HepG2 (cell line): Measurements from ENCODE around the gene MTHFR. TPM values are rescaled to one million over a fixed set of nuclear protein-coding genes. Genes with fewer than 3 reads are reported as not detected.

Experiments
- GRHL1 ChIP-seq: sonication (generic); formaldehyde crosslinking; conservative IDR thresholded peaks from 2 replicates; pipeline ENCODE4 v1.8.0; 2022; ENCODE audit warnings: missing genetic modification reagents
- HMG20A ChIP-seq: IDR thresholded peaks from 2 replicates; pipeline ENCODE4 v1.6.1; 2016; ENCODE audit warnings: borderline replicate concordance
- HNRNPLL ChIP-seq: fragments of 200-400 bp; formaldehyde crosslinking; IDR thresholded peaks from 2 replicates; pipeline ENCODE4 v1.6.1; 2017; ENCODE audit warnings: mild to moderate bottlenecking, low read depth, low read length; ENCODE audit not compliant: poor library complexity, severe bottlenecking
- IRF1 ChIP-seq: sonication (generic); formaldehyde crosslinking; IDR thresholded peaks from 2 replicates; pipeline ENCODE4 v1.4.0; 2020; ENCODE audit warnings: low read depth, mild to moderate bottlenecking, missing genetic modification reagents
- MED13 ChIP-seq: sonication (generic); formaldehyde crosslinking; IDR thresholded peaks from 2 replicates; pipeline ENCODE4 v1.5.0; 2020; ENCODE audit warnings: missing genetic modification reagents
- MXD1 ChIP-seq: sonication (generic); formaldehyde crosslinking; IDR thresholded peaks from 2 replicates; pipeline ENCODE4 v1.4.0; 2020; ENCODE audit warnings: mild to moderate bottlenecking, missing genetic modification reagents
- NFE2L2 ChIP-seq: fragments of 150-350 bp; IDR thresholded peaks from 2 replicates; pipeline ENCODE4 v1.6.1; 2014; ENCODE audit warnings: low read length
- RBM22 ChIP-seq: fragments of 200-400 bp; formaldehyde crosslinking; optimal IDR thresholded peaks from 2 replicates; pipeline ENCODE3; 2017; ENCODE audit warnings: mild to moderate bottlenecking, low read length, moderate library complexity
- RFX1 ChIP-seq: fragments of 450-650 bp; IDR thresholded peaks from 2 replicates; pipeline ENCODE4 v1.6.1; 2017
- WIZ ChIP-seq: sonication (generic); formaldehyde crosslinking; IDR thresholded peaks from 2 replicates; pipeline ENCODE4 v1.5.1; 2020; ENCODE audit warnings: mild to moderate bottlenecking, missing genetic modification reagents
- ZBTB7B ChIP-seq: sonication (generic); formaldehyde crosslinking; IDR thresholded peaks from 2 replicates; pipeline ENCODE4 v1.4.0; 2020; ENCODE audit warnings: missing genetic modification reagents
- ZNF512B ChIP-seq: sonication (generic); formaldehyde crosslinking; IDR thresholded peaks from 2 replicates; pipeline ENCODE4 v1.5.1; 2020; ENCODE audit warnings: missing genetic modification reagents, mild to moderate bottlenecking, borderline replicate concordance
- ZNF816 ChIP-seq: sonication (generic); formaldehyde crosslinking; IDR thresholded peaks from 2 replicates; pipeline ENCODE4 v1.8.0; 2022; ENCODE audit warnings: missing genetic modification reagents, mild to moderate bottlenecking, borderline replicate concordance
- ZNF883 ChIP-seq: sonication (generic); formaldehyde crosslinking; IDR thresholded peaks from 2 replicates; pipeline ENCODE4 v1.5.1; 2020; ENCODE audit warnings: mild to moderate bottlenecking, missing genetic modification reagents; ENCODE audit errors: not compliant biosample characterization
- polyA plus RNA-seq, 8 experiments: library from polyadenylated mRNA; depleted of rRNA in 3 of 8; stranded (reverse) in 7 of 8; unstranded in 1 of 8; fragments of >200 nt; fragmentation: Illumina TruSeq in 4 of 8; extraction: Trizol in 4 of 8; gene quantifications; 2 replicates each; pipeline versions ENCODE4 v1.2.1 to v1.2.3, GENCODE V29; 2011 to 2016; ENCODE audit warnings: low read depth in 4 of 8, missing spikeins in 1 of 8, mixed read lengths in 1 of 8; ENCODE audit not compliant: insufficient read depth in 1 of 8
- total RNA-seq, 5 experiments: library from RNA; depleted of rRNA; stranded (reverse); fragments of >200 nt; fragmentation: Illumina TruSeq; extraction: Trizol; gene quantifications; 2 replicates each; pipeline ENCODE4 v1.2.3, GENCODE V29; 2016; ENCODE audit warnings: low read depth in 1 of 5
- TF ChIP-seq, protein P1 (sequence below): sonication (generic); formaldehyde crosslinking; IDR thresholded peaks from 2 replicates; pipeline ENCODE4 v1.9.0; 2021; ENCODE audit warnings: missing genetic modification reagents, mild to moderate bottlenecking, borderline replicate concordance
- TF ChIP-seq, protein P2 (sequence below): sonication (generic); formaldehyde crosslinking; conservative IDR thresholded peaks from 2 replicates; pipeline ENCODE4 v1.4.0; 2020; ENCODE audit warnings: missing genetic modification reagents
- TF ChIP-seq, protein P3 (sequence below), 2 experiments: fragments of 450-650 bp in 1 of 2; sonication (generic) in 1 of 2; formaldehyde crosslinking; IDR thresholded peaks; 2 replicates each; pipeline versions ENCODE4 v1.5.0 to v1.8.0; 2020 to 2022; ENCODE audit warnings: mild to moderate bottlenecking in 1 of 2, missing genetic modification reagents in 1 of 2

MTHFR gene
- total and polyA plus RNA-seq, 2 of the 13 experiments (the other 11 are each of a cell fraction or from before 2014, with no cell fraction given), result 3.8 to 8.2 TPM

DNA sequence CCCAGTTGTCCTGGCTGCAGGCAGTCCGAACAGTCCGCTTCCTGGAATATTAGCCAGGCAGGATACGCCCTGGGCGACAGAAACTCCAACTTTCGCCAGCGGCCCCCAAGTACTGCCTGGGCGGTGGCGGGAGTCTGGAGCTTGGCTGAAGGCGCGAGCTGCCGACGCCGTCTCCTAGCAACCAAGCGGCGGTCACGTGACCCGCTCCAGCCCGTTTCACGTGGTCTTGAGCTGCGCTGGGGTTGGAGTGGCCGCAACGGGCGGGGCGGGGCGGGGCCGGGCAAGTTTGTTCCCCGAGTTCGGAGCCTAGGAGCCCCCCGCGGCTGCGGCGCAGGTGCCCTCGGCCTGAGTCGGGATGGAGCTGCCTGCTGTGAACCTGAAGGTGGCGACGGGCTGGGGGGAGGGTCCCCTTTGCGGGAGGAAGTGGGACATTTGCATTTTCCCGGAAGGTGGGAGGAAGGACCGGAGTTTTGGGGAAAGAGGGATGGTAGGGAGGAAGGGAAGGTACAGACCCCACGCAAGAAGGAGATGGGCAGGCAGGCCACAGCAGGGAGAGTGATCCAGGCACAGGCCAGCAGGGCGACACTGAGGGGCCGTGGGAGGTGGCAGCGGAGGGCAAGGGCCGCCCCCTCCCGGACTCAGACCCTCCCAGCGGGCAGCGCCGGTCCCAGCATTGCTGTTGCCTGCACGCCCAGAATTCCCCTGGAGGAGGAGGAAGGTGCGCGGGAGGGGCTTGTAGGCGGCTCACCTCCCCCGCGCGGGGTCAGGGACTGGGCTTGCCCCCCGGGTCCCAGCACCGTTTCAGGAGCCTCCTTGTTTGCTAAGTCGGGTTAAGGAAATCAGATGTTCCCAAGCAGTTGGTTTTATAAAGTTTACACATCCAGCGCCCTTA lies 69.7 kb downstream of the MTHFR start, which contains the start of gene AGTRAP (continued):
- TF ChIP-seq, protein P1, sequence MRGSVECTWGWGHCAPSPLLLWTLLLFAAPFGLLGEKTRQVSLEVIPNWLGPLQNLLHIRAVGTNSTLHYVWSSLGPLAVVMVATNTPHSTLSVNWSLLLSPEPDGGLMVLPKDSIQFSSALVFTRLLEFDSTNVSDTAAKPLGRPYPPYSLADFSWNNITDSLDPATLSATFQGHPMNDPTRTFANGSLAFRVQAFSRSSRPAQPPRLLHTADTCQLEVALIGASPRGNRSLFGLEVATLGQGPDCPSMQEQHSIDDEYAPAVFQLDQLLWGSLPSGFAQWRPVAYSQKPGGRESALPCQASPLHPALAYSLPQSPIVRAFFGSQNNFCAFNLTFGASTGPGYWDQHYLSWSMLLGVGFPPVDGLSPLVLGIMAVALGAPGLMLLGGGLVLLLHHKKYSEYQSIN, result no peak
- TF ChIP-seq ZNF816 (no peak), ZNF883 (CRISPR knock-in tag) (peak; percentile 71), ZBTB7B (CRISPR knock-in tag) (peak; percentile 15; the same call in 1 of the 2 replicates), GRHL1 (CRISPR knock-in tag) (no peak), MED13 (0 out of 2 replicates have a peak, but pooled peaks have one; percentile 13), RBM22 (no peak), NFE2L2 (no peak), IRF1 (CRISPR knock-in tag) (no peak), HMG20A (CRISPR knock-in tag) (no peak), MXD1 (CRISPR knock-in tag) (no peak), RFX1 (peak; percentile 90), ZNF512B (no peak), WIZ (CRISPR knock-in tag) (no peak), HNRNPLL (peak; percentile 87)
- TF ChIP-seq, protein P2, sequence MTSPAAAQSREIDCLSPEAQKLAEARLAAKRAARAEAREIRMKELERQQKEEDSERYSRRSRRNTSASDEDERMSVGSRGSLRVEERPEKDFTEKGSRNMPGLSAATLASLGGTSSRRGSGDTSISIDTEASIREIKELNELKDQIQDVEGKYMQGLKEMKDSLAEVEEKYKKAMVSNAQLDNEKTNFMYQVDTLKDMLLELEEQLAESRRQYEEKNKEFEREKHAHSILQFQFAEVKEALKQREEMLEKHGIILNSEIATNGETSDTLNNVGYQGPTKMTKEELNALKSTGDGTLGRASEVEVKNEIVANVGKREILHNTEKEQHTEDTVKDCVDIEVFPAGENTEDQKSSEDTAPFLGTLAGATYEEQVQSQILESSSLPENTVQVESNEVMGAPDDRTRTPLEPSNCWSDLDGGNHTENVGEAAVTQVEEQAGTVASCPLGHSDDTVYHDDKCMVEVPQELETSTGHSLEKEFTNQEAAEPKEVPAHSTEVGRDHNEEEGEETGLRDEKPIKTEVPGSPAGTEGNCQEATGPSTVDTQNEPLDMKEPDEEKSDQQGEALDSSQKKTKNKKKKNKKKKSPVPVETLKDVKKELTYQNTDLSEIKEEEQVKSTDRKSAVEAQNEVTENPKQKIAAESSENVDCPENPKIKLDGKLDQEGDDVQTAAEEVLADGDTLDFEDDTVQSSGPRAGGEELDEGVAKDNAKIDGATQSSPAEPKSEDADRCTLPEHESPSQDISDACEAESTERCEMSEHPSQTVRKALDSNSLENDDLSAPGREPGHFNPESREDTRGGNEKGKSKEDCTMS, result no peak
- TF ChIP-seq, protein P3, sequence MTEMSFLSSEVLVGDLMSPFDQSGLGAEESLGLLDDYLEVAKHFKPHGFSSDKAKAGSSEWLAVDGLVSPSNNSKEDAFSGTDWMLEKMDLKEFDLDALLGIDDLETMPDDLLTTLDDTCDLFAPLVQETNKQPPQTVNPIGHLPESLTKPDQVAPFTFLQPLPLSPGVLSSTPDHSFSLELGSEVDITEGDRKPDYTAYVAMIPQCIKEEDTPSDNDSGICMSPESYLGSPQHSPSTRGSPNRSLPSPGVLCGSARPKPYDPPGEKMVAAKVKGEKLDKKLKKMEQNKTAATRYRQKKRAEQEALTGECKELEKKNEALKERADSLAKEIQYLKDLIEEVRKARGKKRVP (CRISPR knock-in tag; IDR thresholded peaks at IDR 0.05), result no peak
